Midbrain (tissue), 1 donor: ENCODE measurements around the gene DMTF1.
"Not testable (repeated sequence)": the region's sequence is repeated elsewhere in the genome, so short reads cannot be mapped to it uniquely, and the experiment has no call there.

Experiments
- DNase-seq: peaks from one replicate; lab custom pipeline; 2025; lab: John Stamatoyannopoulos, UW

Gene DMTF1, protein sequence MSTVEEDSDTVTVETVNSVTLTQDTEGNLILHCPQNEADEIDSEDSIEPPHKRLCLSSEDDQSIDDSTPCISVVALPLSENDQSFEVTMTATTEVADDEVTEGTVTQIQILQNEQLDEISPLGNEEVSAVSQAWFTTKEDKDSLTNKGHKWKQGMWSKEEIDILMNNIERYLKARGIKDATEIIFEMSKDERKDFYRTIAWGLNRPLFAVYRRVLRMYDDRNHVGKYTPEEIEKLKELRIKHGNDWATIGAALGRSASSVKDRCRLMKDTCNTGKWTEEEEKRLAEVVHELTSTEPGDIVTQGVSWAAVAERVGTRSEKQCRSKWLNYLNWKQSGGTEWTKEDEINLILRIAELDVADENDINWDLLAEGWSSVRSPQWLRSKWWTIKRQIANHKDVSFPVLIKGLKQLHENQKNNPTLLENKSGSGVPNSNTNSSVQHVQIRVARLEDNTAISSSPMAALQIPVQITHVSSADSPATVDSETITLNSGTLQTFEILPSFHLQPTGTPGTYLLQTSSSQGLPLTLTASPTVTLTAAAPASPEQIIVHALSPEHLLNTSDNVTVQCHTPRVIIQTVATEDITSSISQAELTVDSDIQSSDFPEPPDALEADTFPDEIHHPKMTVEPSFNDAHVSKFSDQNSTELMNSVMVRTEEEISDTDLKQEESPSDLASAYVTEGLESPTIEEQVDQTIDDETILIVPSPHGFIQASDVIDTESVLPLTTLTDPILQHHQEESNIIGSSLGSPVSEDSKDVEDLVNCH

DNA sequence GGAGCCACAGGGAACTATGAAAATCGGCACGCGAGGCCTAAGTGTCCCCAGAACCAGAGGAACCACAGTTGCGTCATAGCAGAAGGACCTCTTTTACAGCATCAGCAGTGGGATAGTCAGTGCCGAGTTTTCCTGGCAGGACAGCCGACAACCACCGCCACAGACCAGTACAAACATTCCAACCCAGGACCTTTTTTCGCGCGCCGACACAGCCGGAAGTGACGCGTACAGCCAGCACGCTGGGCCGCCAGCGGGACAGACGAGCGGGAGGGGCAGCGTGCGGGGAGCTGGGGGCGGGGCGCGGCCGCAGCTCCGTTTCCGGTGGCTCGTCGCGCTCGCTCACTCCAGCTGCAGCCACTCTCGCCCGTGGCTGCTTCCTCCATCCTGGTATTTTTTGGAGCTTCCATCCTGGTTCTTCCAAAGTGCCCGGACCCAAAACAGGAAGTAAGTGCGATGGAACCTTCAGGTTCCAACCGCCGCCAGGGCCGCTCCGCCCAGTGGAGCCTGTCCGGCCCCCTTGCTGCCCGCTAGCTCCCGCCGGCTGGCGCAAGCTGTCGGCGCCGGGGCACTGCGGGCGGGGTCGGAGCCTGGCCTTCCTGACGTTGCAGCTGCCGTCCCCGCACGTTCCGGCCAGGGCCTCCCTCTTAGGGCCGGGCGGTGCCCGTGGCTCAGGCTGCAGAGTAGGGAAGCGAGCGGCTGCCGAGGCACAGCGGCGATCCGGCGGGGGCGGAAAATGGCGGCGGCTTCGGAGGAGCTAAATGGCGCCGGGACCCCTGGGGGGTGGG, at the start of gene DMTF1:
Gene DMTF1, plus strand, starts transcription at position 342 of the 785 bp plus-strand sequence. CDS start 12,489 bp downstream, outside the sequence.
- DNase-seq, result peak; percentile 96

DNA sequence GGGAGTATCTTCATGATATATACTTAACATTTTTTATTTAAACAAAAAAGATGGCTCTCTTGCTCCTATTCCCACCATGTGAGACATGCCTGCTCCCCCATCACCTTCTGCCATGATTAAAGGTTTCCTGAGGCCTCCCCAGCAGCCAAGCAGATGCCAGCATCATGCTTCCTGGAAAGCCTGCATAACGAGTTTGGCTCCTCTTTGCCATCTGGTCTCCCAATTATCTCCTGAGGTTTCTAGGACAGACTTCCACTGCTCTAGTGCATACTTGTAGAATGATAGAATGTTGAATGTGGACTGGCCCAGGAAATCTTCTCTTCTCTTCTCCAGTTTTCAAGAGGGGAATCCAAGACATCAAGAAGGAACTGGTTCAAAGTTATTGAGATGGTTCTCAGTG, 46.9 kb upstream of the DMTF1 start:
- no peak for DNase-seq

DNA sequence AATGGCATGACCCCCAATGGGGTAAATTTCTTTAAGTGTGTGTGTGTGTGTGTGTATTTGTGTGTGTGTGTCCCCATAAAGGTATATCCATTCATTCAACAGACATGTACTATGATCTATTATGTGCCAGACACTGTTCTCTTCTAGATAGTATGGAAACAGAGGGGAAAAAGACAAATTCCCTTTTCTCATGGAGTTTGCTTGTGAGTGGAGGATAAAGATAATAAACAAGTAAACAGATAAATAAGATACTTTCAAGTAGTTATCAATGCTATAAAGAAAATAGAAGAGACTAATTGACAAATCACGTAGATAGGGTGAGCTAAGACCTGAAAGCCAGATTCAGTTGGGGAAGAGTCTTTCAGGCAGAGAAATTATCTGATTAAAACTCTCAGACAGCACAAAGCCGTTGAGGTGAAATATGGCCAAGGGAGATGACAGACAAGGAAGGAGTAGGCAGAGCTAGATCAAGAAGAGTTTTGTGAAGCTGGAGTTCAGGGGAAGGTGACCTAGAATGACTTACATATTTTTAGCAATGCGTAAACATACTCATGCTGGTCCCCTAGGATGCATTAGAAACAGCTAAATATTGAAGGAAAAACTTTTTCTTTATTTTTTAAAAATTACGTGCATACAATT, 45.2 kb upstream of the DMTF1 start:
- DNase-seq, result no peak

DNA sequence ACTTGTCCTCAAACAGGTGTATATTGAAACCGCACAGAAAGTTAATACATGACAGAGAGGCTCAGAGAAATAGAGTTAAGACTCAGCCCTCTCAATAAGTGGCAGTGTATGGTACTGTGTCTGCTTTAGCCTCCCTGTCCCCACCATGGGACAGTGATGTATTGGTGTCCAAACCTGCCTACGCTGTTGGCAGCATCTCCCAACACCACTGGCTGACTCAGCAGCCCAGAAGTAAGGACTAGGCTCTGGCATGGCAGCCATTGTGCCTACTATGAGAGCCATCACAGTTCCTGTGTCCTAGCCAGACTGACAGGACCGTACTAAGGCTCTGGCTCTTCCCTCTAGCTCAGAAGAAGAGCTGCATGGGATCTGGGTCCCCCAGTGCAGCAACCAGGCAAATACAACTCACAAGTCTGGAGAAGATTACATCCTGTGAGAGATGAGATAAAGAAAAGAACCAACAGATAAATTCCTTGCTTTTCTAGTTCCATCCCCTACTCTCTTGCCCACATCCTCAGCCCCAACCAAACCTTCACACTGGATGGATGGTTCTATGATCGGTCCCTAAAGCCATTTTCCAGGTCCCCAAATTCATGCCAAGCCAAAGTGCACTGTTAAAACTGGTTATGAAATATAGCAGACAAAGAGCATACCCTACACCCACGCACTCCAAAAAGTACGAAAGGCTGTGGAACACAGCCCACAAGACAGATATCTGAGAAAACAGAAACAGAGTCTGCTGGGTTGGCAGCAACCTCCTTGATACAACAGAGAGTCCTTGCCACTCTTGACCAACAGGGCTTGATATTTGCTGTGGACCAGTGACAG, 44.1 kb upstream of the DMTF1 start:
- DNase-seq, result no peak

DNA sequence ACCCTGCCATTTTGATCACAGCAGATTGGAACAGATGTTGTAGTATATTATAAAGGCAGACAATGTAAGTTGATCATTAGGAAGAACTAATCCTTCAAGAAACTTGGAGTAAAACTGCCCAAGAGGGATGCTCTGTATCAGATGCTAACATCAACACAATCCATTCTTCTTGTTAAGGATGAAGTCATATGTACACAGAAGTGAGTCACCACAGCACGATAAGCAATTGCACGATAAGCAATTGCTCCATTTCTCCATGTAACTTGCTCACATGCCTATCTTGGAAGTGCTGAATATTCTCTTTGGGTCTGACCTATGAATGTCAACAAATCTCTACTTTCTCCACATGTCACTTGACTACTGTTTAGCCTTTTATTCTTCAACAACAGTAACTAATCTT, 41.5 kb upstream of the DMTF1 start:
- DNase-seq, result no peak

DNA sequence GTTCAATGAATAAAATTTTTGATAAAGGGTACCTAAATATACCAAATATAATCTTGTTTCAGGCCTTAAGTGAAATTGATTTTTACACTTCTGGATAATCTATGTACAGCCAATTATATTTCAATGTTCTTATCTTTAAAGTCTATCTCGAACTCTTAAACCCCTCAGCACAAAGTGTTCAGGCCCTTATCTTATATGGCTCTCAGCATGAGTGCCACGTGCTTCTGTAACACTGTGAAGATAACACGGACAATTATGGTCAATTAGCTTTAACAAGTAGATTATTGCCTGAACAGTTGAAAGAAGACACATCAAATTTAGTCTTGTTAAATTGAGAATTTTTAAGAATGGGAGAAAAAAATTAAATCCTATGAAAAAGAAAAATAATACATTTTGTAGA, 40.4 kb upstream of the DMTF1 start:
- DNase-seq, result no peak

DNA sequence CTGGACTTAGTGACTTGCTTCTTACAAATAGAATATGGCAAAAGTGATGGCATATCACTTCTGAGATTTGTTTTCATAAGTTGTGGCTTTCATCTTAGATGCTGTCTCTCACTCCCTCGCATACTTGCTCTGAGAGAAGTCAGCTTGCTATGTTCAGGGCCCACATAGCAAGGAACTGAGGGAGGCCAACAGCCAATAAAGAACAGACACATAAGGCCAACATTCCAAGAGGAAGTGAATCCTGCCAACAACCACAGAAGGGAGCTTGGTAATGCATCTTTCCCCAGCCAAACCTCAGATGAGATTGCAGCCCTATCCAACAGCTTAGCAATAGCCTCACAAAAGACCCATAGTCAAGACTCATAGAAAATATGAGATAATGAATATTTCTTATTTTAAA, 39.2 kb upstream of the DMTF1 start:
- DNase-seq, result no peak

DNA sequence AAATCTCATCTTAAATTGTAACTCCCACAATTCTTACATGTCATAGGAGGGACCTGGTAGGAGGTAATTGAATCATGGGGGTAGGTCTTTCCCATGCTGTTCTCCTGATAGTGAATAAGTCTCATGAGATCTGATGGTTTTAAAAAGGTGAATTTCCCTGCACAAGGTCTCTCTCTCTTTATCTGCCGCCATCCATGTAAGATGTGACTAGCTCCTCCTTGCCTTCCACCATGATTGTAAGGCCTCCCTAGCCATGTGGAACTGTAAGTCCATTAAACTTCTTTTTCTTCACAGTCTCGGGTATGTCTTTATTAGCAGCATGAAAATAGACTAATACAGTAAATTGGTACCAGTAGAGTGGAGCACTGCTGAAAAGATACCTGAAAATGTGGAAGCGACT, 38.3 kb upstream of the DMTF1 start:
- DNase-seq, result not testable (repeated sequence)

DNA sequence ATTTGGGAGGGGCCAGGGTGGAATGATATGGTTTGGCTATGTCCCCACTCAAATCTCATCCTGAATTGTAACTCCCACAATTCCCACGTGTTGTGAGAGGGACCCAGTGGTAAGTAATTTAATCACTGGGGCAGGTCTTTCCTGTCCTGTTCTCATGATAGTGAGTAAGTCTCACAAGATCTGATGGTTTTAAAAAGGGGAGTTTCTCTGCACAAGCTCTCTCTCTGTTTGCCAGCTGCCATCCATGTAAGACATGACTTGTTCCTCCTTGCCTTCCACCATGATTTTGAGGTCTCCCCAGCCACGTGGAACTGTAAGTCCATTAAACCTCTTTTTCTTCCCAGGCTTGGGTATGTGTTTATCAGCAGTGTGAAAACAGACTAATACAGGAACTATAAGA, 36.5 kb upstream of the DMTF1 start:
- DNase-seq, result not testable (repeated sequence)

DNA sequence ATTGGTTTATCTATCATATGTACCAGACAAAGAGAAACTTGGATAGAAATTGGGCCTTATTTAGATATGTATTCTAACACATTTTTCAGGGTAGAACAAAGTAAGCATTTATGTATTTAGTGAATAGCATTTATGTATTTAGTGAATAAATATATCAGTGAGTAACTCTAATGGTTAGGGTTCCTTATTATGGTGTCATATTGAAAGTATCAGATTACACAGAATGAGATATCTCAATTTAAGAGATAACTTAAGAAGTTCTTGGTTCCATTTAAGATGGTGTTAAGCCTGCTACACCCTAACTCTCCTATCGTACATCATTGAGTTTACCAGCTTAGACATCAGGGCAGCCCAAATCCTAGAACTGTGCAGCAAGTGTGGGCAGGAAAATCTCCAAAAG, 35.9 kb upstream of the DMTF1 start:
- no peak for DNase-seq

DNA sequence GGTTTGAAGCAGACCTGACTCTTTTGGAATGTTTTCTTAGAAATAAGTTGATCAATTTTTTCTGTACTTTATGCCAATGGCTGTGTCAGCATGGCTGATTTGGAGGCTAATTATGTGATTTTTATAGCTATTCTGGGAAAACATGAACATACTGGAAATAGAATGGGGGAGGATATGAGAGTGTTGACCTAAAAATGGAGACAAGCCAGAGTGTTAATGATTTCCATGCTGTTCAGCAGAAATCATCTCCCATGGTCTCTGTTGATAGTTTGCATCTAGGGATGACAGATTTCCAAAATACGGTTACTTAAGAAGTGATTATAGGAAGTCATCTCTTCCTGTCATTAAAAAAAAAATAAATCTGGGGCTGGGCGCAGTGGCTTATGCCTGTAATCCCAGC, 32.7 kb upstream of the DMTF1 start:
- DNase-seq, result no peak

DNA sequence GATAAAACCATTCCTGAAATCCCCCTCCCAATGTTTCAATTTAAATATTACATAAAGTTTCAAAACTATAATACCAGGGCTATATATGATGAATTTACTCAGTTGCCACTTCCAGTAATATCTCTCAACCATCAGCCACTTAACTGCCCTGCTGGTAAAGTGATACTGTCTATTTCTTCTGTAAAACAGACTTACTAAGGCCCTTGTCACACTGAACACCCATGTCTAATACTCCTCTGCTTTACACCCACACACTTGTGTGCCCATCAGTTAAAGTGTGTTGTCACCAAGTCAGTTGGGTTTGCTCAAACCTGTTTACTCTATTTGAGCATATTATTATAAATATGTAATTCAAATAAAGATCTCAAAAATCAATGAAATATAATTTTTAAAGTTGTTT, 29.1 kb upstream of the DMTF1 start:
- DNase-seq, result no peak

DNA sequence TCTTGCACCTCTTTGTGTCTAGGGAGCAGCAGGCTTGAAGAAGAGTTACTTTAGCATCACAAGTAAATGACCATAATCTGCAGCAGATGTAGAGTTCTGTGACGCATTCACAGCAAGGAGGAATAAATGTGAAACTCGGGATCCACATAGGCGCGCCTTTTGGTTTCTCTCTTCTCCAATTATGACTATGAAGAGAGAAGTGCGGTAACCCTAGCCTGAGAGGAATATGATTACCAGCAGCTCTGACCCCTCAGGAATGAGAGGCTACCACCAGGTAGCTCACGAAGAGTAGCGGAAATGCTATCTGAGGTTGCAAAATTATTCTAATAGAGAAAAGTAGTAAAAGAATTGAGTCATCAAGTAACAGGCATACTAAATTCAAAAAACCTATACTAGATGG, 25.2 kb upstream of the DMTF1 start:
- DNase-seq, result no peak

DNA sequence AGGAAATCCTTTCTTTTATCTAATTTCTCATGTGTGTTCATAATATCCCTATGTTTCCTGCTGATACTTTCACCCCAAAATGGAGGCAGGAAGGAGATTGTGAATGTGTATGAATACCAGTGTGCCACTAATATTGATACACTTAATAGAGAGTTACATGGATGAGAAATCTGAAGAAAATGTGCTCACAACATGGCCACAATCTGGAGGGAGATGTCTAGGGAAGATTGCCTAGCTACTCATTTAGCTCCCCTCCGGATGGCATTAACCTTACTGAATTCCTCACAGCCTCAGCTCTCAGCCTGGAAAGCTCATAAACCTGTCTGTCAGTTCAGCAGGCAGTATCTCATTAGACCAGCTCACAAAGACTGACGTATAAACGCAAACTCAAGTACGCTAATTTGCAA, 23.4 kb upstream of the DMTF1 start:
- DNase-seq, result no peak

DNA sequence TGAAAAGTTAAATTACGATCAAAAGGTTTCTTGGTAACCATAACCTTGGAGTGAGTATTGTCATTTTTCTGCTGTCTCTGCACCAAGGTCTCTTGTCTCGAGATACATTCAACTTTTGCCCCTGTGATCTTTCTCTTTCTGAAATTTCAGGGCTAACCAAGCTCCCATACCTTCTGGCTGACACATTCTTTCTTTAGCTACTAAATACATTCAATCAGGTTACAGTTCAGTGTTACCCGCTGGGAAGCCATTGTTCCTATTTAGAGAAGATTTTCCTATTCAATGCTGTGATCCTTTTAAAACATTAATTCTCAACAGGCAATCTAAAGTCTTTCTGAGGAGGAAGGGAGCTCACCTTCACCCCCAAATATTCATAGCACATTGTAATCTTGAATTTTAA, 22.9 kb upstream of the DMTF1 start:
- no peak for DNase-seq

DNA sequence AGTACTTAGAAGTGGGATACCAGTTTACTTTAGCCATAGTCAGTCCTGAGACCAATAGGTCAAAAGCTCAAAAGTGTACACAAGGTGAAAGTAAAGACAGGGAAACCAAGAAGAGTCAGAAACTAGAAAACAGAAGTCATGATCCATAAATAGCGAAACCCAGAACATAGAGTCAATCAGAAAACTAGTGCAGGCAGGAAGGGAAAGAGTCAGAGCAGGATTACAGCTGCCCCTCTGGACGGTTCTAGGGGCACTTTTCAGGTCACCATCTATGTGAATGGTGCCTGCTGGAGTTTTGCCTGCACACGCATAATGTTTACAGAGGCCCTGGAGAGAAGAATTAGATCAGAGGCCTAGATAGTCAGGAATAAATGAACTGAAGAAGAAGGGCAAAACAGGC, 22.4 kb upstream of the DMTF1 start:
- no peak for DNase-seq

DNA sequence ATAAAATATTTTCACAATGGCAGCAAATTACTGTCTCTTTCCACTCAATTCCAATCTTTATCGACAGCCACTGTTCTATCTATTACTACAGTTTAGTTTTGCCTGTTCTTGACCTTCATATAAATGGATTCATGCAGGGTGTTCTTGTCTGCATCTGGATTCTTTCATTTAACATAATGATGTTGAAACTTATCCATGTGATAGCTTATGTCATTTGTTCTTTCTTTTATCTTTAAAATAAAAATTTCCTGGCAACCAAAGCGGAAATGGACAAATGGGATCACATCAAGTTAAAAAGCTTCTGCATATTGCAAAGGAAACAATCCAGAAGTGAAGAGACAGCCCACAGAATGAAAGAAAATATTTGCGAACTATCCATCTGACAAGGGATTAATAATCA, 20.5 kb upstream of the DMTF1 start:
- no peak for DNase-seq

DNA sequence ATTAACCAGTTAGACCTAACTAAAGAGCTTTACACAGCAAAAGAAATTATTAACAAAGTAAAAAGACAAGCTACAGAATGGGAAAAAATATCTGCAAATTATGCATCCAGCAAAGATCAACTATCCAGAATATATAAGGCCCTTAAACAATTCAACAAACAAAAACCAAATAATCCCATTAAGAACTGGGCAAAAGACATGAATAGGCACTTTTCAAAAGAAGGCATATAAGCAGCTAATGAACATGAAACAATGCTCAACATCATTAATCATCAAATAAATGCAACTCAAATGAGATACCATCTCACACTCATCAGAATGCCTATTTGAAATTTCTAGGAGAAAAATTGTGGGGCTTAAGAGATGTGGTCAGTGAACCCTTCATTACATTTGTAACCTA, 15.0 kb upstream of the DMTF1 start:
- no peak for DNase-seq

DNA sequence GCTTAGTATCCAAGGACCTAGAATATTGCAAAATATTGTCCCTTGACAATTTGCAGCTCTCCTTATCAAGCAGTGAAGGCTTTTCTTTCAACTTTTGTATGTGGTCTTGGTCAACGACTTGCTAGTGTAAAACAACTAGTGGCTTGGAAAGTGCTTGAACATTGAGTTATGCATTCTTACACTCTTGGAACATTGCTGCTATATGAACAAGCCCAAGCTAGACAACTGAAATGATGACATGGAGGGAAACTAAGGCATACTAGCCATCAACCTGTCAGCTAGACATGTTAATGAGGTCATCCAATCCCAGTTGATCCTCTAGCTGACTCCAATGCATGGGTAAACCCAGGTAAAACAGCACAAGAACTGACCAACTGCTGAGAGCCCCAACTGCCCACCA, 12.7 kb upstream of the DMTF1 start:
- DNase-seq, result no peak

DNA sequence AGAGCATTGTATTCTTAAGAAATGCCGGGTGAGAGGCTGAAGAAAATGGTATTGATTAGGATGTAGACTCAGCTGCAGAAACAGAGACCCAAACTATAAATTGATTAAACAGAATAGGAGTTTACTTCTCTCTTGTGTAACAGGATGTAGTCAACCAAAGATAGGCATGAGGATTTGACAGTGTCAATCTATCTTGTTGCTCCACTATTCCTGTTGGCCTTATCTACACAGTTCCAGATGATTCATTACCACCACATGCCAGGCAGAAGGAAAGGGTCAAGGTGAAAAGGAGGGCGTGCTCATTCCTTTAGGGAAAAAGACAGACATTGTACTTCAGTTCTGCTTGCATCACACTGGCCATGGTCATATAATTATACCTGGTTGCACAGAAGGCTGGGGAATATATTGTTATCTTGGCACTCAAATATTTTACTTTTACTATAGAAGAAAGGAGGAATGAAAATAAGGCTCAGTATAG, 11.9 kb upstream of the DMTF1 start:
- DNase-seq, result no peak

DNA sequence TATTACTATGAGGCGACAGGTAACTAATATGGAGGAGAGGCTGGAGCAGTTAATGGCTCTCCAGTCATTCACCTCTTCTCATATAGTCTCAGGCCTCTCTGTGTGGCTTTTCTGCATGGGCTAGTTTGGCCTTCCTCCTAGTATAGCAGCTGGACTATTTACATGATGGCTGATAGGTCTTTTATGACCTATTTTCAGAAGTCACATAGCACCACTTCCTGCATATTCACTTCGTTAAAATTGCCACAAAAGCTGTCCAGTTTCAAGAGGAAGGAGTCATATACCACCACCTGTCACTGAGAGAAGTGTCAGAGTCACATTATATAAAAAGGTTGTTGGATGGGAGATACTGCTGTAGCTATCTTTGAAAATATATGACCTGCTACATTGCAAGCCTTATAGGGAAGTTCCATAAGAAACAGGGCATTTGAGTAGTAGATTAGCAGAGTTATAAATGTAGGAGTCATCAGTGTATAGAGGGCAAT, 8.0 kb upstream of the DMTF1 start:
- no peak for DNase-seq
